Sigmoid colon (tissue), 4 donors: ENCODE results near the gene ZNF571.

ENCODE experiments used
- CTCF ChIP-seq, 4 experiments: fragments of 450-650 bp in 3 of 4; fragments of 200-600 bp in 1 of 4; IDR thresholded peaks; one replicate each; pipeline ENCODE4 v1.5.1; 2016 to 2019; ENCODE audit warnings: antibody characterized with exemption in 4 of 4, mild to moderate bottlenecking in 3 of 4, moderate library complexity in 2 of 4
- EP300 ChIP-seq, 4 donors: sonication (generic); formaldehyde crosslinking; IDR thresholded peaks; one replicate each; pipeline ENCODE4 v1.6.1; 2017; ENCODE audit warnings: antibody characterized with exemption in 4 of 4
- POLR2A ChIP-seq, 2 donors: fragments of 450-650 bp; IDR thresholded peaks; one replicate each; pipeline ENCODE4 v1.6.1; 2016; ENCODE audit warnings: antibody characterized with exemption in 2 of 2, mild to moderate bottlenecking in 2 of 2, moderate library complexity in 2 of 2
- POLR2AphosphoS5 ChIP-seq, 4 donors: sonication (generic); formaldehyde crosslinking; IDR thresholded peaks; one replicate each; pipeline ENCODE4 v1.6.1; 2017; ENCODE audit warnings: antibody characterized with exemption in 4 of 4

GRCh38 chr19:37551129-37551993, 43.2 kb downstream of the ZNF571 start:
- TF ChIP-seq CTCF (IDR thresholded peaks at IDR 0.05) (no peak), POLR2AphosphoS5 (IDR thresholded peaks at IDR 0.05) (no peak), POLR2A (IDR thresholded peaks at IDR 0.05) (no peak), EP300 (IDR thresholded peaks at IDR 0.05) (no peak)
